Panc1 (cell line): Measurements from ENCODE around the gene PARD3. TPM values are rescaled to one million over a fixed set of nuclear protein-coding genes. Genes with fewer than 3 reads are reported as not detected.

ENCODE experiments used
- ATAC-seq: fragments of 200-7000 bp; cut with Tn5 transposase; 2 replicates; pipeline ENCODE4 v1.9.1; 2020; ENCODE audit warnings: mild to moderate bottlenecking, moderate library complexity
- BruUV-seq: library from RNA; stranded (reverse); fragments of 400-500 nt; replicated peaks from 2 replicates; lab custom pipeline; 2021; lab: Mats Ljungman, UMichigan
- CTCF ChIA-PET: fragments of 300-600 bp; sonication (Branson Sonifier 250); formaldehyde crosslinking; loops from one replicate; lab custom pipeline; 2022; ENCODE audit warnings: antibody characterized with exemption; lab: Charles Lee
- POLR2A ChIA-PET: fragments of 300-600 bp; sonication (Branson Sonifier 250); formaldehyde crosslinking; loops from one replicate; lab custom pipeline; 2022; ENCODE audit warnings: antibody characterized with exemption; lab: Charles Lee
- DNase-seq: peaks from one replicate; pipeline ENCODE4 v3.0.0-alpha.2; 2010; ENCODE audit warnings: low read depth, low spot score
- H3K27ac ChIP-seq: 2 replicates; pipeline ENCODE4 v1.5.1; 2011; ENCODE audit warnings: mild to moderate bottlenecking, low read length, inconsistent platforms
- H3K27me3 ChIP-seq: fragments of 200-500 bp; sonication (Bioruptor generic); 2 replicates; pipeline ENCODE4 v1.6.0; 2014; ENCODE audit warnings: low read length, inconsistent platforms; ENCODE audit not compliant: control insufficient read depth, insufficient read depth
- H3K36me3 ChIP-seq: fragments of 200-500 bp; sonication (Bioruptor generic); 2 replicates; pipeline ENCODE4 v1.5.1; 2014; ENCODE audit warnings: inconsistent platforms, mild to moderate bottlenecking, low read length, moderate library complexity; ENCODE audit not compliant: control insufficient read depth, insufficient read depth
- H3K4me1 ChIP-seq: 2 replicates; pipeline ENCODE4 v1.5.1; 2011; ENCODE audit warnings: inconsistent platforms, mild to moderate bottlenecking, low read length, moderate library complexity; ENCODE audit not compliant: control insufficient read depth, insufficient read depth
- H3K4me3 ChIP-seq, 2 experiments: 2 replicates each; pipeline ENCODE4 v1.5.1; 2011 to 2012; ENCODE audit warnings: low read depth in 2 of 2, low read length in 2 of 2, mild to moderate bottlenecking in 2 of 2, inconsistent platforms in 1 of 2, moderate library complexity in 1 of 2
- H3K9me3 ChIP-seq: fragments of 200-500 bp; sonication (Bioruptor generic); 2 replicates; pipeline ENCODE4 v1.5.1; 2014; ENCODE audit warnings: low read depth, mild to moderate bottlenecking, inconsistent platforms, low read length, moderate library complexity; ENCODE audit not compliant: control insufficient read depth, insufficient read depth
- POLR2AphosphoS5 ChIP-seq: IDR thresholded peaks from 2 replicates; pipeline ENCODE4 v1.6.1; 2012; ENCODE audit warnings: mild to moderate bottlenecking, low read depth, low read length, moderate library complexity
- SIN3A ChIP-seq: IDR thresholded peaks from 2 replicates; pipeline ENCODE4 v1.6.1; 2012; ENCODE audit warnings: low read depth, mild to moderate bottlenecking, low read length, moderate library complexity, borderline replicate concordance; ENCODE audit not compliant: insufficient read depth
- TCF7L2 ChIP-seq: IDR thresholded peaks from 2 replicates; pipeline ENCODE4 v1.6.1; 2011; ENCODE audit warnings: mild to moderate bottlenecking, low read depth, low read length, inconsistent platforms
- in situ Hi-C: cut with HindIII; loops from 2 replicates; pipeline ENCODE4 v1.10.0; 2016; ENCODE audit warnings: low sequenced_read_pairs, low pct_unique_long_range_greater_than_20kb
- intact Hi-C: fragments of 100-400 bp; cut with micrococcal nuclease; formaldehyde crosslinking; loops from one replicate; pipeline ENCODE4 v1.10.0; 2022; ENCODE audit not compliant: unreplicated experiment
- total RNA-seq: library from RNA; stranded (reverse); gene quantifications from one replicate; pipeline ENCODE4 v1.2.1, GENCODE V29; 2021; ENCODE audit not compliant: unreplicated experiment
- TF ChIP-seq, protein P1 (sequence below), 2 experiments: IDR thresholded peaks; 2 replicates each; pipeline ENCODE4 v1.6.1; 2011 to 2012; ENCODE audit warnings: low read depth in 2 of 2, control low read depth in 1 of 2, low read length in 1 of 2, mild to moderate bottlenecking in 1 of 2, moderate library complexity in 1 of 2; ENCODE audit not compliant: insufficient read depth in 1 of 2
- TF ChIP-seq, protein P2 (sequence below): fragments of 450-650 bp; IDR thresholded peaks from 2 replicates; pipeline ENCODE4 v1.5.1; 2017; ENCODE audit warnings: mild to moderate bottlenecking

Gene PARD3
- total RNA-seq, 1 experiment from 2014 or later: 29.8 TPM

DNA sequence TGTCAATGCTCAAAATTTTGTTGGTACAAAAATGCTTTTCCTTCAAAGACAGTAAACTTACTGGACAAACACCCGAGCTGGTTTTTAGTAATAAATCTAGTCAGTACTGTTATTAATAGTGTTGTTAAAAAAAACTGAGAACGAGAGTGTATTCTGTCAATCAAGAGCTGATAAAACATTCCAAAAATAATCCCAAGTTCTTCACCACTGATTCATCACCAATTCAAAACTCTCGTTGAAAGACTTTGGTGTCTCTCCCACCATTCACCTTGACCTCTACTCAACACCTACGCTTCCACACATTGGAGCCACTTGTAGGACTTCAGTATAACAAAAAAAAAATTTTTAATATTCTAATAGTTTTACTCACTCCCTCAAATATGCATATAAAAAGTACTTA lies 279.2 kb downstream of the PARD3 start:
- POLR2A ChIA-PET: no interaction called here
- Histone ChIP-seq H3K36me3 (no peaks in the 10 kb centered on the region), H3K4me3 (no peak overlapping the region), H3K27me3 (no peaks in the 10 kb centered on the region), H3K9me3 (no peaks in the 10 kb centered on the region; the same call in 1 of the 2 replicates), H3K27ac (no peak overlapping the region), H3K4me1 (peaks cover 11% of the 10 kb centered on the region)
- no TSS peak for BruUV-seq
- CTCF ChIA-PET: no interaction called here
- no peak for TF ChIP-seq POLR2AphosphoS5
- TF ChIP-seq TCF7L2: no peak
- TF ChIP-seq, protein P1, sequence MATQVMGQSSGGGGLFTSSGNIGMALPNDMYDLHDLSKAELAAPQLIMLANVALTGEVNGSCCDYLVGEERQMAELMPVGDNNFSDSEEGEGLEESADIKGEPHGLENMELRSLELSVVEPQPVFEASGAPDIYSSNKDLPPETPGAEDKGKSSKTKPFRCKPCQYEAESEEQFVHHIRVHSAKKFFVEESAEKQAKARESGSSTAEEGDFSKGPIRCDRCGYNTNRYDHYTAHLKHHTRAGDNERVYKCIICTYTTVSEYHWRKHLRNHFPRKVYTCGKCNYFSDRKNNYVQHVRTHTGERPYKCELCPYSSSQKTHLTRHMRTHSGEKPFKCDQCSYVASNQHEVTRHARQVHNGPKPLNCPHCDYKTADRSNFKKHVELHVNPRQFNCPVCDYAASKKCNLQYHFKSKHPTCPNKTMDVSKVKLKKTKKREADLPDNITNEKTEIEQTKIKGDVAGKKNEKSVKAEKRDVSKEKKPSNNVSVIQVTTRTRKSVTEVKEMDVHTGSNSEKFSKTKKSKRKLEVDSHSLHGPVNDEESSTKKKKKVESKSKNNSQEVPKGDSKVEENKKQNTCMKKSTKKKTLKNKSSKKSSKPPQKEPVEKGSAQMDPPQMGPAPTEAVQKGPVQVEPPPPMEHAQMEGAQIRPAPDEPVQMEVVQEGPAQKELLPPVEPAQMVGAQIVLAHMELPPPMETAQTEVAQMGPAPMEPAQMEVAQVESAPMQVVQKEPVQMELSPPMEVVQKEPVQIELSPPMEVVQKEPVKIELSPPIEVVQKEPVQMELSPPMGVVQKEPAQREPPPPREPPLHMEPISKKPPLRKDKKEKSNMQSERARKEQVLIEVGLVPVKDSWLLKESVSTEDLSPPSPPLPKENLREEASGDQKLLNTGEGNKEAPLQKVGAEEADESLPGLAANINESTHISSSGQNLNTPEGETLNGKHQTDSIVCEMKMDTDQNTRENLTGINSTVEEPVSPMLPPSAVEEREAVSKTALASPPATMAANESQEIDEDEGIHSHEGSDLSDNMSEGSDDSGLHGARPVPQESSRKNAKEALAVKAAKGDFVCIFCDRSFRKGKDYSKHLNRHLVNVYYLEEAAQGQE (IDR thresholded peaks at IDR 0.05; ENCODE audit: insufficient read depth in 1 of 2, low read depth in 2 of 2, low read length in 1 of 2): no peak
- TF ChIP-seq SIN3A: no peak
- TF ChIP-seq, protein P2, sequence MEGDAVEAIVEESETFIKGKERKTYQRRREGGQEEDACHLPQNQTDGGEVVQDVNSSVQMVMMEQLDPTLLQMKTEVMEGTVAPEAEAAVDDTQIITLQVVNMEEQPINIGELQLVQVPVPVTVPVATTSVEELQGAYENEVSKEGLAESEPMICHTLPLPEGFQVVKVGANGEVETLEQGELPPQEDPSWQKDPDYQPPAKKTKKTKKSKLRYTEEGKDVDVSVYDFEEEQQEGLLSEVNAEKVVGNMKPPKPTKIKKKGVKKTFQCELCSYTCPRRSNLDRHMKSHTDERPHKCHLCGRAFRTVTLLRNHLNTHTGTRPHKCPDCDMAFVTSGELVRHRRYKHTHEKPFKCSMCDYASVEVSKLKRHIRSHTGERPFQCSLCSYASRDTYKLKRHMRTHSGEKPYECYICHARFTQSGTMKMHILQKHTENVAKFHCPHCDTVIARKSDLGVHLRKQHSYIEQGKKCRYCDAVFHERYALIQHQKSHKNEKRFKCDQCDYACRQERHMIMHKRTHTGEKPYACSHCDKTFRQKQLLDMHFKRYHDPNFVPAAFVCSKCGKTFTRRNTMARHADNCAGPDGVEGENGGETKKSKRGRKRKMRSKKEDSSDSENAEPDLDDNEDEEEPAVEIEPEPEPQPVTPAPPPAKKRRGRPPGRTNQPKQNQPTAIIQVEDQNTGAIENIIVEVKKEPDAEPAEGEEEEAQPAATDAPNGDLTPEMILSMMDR: no peak
- in situ Hi-C loops: no loop called here
- ATAC-seq (no peak), DNase-seq (no peak)
- intact Hi-C loops: no loop called here

DNA sequence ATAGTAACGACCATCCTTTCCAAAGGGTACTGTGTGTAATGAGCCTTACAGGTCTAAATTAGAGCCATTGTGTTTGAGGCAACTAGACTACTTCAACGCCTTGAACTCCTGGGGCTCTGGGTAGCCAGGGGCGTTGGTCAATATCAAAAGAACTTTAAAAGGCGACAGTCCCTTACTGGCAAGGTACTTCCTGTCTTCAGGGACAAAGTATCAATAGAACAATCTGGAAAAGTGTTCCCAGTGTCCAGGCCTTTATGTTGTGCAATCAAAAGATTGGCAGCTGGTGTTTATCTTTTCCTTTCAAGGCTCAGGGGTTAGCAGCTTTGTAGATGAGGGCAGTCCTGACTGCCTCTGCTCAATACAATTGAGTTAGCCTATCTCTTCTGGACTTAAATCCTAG lies 284.3 kb downstream of the PARD3 start:
- ChIA-PET POLR2A (no interaction called here), CTCF (no interaction called here)
- no peaks in the 10 kb centered on the region for H3K27me3 ChIP-seq
- ATAC-seq (no peak), DNase-seq (no peak)
- in situ Hi-C loops (no loop called here), intact Hi-C loops (no loop called here)
- H3K27ac ChIP-seq: no peak overlapping the region
- no peaks in the 10 kb centered on the region; the same call in 1 of the 2 replicates for H3K9me3 ChIP-seq
- BruUV-seq: no TSS peak
- peaks cover 30% of the 10 kb centered on the region for H3K4me1 ChIP-seq
- no peak overlapping the region for H3K4me3 ChIP-seq
- TF ChIP-seq TCF7L2 (no peak), POLR2AphosphoS5 (no peak), SIN3A (no peak)
- TF ChIP-seq, protein P1 (IDR thresholded peaks at IDR 0.05; ENCODE audit: insufficient read depth in 1 of 2, low read depth in 2 of 2, low read length in 1 of 2): no peak
- TF ChIP-seq, protein P2: no peak
- H3K36me3 ChIP-seq: no peaks in the 10 kb centered on the region
